H1 (cell line): ENCODE results near the gene CD59. TPM values are rescaled to one million over a fixed set of nuclear protein-coding genes. Genes with fewer than 3 reads are reported as not detected.
"Not testable (repeated sequence)": the region's sequence is repeated elsewhere in the genome, so short reads cannot be mapped to it uniquely, and the experiment has no call there.

Source experiments
- CTCF ChIA-PET: fragments of 300-600 bp; sonication (Branson Sonifier 250); formaldehyde crosslinking; loops from one replicate; lab custom pipeline; 2021; ENCODE audit not compliant: partially characterized antibody; lab: Charles Lee
- POLR2A ChIA-PET: fragments of 300-600 bp; sonication (Branson Sonifier 250); formaldehyde crosslinking; loops from one replicate; lab custom pipeline; 2021; ENCODE audit warnings: inconsistent platforms; ENCODE audit not compliant: partially characterized antibody; lab: Charles Lee
- DNase-seq, 2 experiments: peaks; one replicate each; pipeline versions ENCODE4 v3.0.0 to v3.0.0-alpha.2; 2010 to 2022; ENCODE audit warnings: low spot score in 2 of 2, low read depth in 1 of 2, mixed read lengths in 1 of 2
- FAIRE-seq: peaks from 2 replicates; lab custom pipeline; 2011; peaks lifted over from hg19 to GRCh38; lab: Jason Lieb, UNC
- H2AFZ ChIP-seq: 2 replicates; pipeline ENCODE4 v1.8.1; 2012; ENCODE audit warnings: low read length, inconsistent platforms
- H2AK5ac ChIP-seq: 2 replicates; pipeline ENCODE4 v1.6.1; 2013; ENCODE audit warnings: low read depth, low read length
- H2BK120ac ChIP-seq: replicated peaks from 2 replicates; pipeline ENCODE3; 2013; ENCODE audit warnings: low read depth, low read length, inconsistent platforms
- H2BK12ac ChIP-seq: 2 replicates; pipeline ENCODE4 v1.6.1; 2013; ENCODE audit warnings: low read depth, low read length
- H2BK15ac ChIP-seq: 2 replicates; pipeline ENCODE4 v1.6.1; 2013; ENCODE audit warnings: low read length
- H2BK20ac ChIP-seq: 2 replicates; pipeline ENCODE4 v1.6.1; 2013; ENCODE audit warnings: low read length
- H2BK5ac ChIP-seq: 2 replicates; pipeline ENCODE4 v1.6.1; 2013; ENCODE audit warnings: low read depth, low read length
- H3K14ac ChIP-seq: 2 replicates; pipeline ENCODE4 v1.6.1; 2013; ENCODE audit warnings: inconsistent platforms; ENCODE audit not compliant: insufficient read length
- H3K18ac ChIP-seq: 2 replicates; pipeline ENCODE4 v1.6.1; 2013; ENCODE audit warnings: low read length; ENCODE audit errors: extremely low read depth
- H3K23ac ChIP-seq: 2 replicates; pipeline ENCODE4 v1.6.1; 2013; ENCODE audit warnings: inconsistent platforms; ENCODE audit not compliant: insufficient read length
- H3K23me2 ChIP-seq: 2 replicates; pipeline ENCODE4 v1.6.1; 2013; ENCODE audit warnings: low read depth, low read length
- H3K27ac ChIP-seq: 2 replicates; pipeline ENCODE4 v1.6.1; 2011; ENCODE audit warnings: low read depth, low read length, inconsistent platforms
- H3K27me3 ChIP-seq, 4 experiments: replicated peaks in 1 of 4; 1 replicate in 1 of 4; 2 replicates in 3 of 4; pipeline versions ENCODE4 v1.6.1 to v1.8.1; 2011 to 2013; ENCODE audit warnings: low read length in 3 of 4, mild to moderate bottlenecking in 3 of 4, inconsistent platforms in 2 of 4, mixed read lengths in 2 of 4, moderate library complexity in 1 of 4; ENCODE audit not compliant: control insufficient read depth in 3 of 4, insufficient read depth in 3 of 4; ENCODE audit errors: extremely low read depth in 1 of 4
- H3K36me3 ChIP-seq, 4 experiments: 2 replicates each; pipeline versions ENCODE4 v1.6.1 to v1.8.1; 2011 to 2013; ENCODE audit warnings: mild to moderate bottlenecking in 4 of 4, low read length in 3 of 4, moderate library complexity in 2 of 4, control low read depth in 1 of 4, inconsistent platforms in 1 of 4; ENCODE audit not compliant: insufficient read depth in 4 of 4, control insufficient read depth in 2 of 4
- H3K4ac ChIP-seq: replicated peaks from 2 replicates; pipeline ENCODE3; 2013; ENCODE audit warnings: low read length, low read depth, mixed read lengths, inconsistent platforms; ENCODE audit not compliant: insufficient read length
- H3K4me1 ChIP-seq, 4 experiments: replicated peaks in 1 of 4; 1 replicate in 1 of 4; 2 replicates in 3 of 4; pipeline versions ENCODE4 v1.6.1 to v1.8.1; 2011 to 2013; ENCODE audit warnings: low read length in 3 of 4, inconsistent platforms in 2 of 4, mixed read lengths in 1 of 4; ENCODE audit not compliant: insufficient read depth in 4 of 4, control insufficient read depth in 3 of 4
- H3K4me2 ChIP-seq, 2 experiments: 2 replicates each; pipeline versions ENCODE4 v1.6.1 to v1.8.1; 2011 to 2013; ENCODE audit warnings: low read depth in 2 of 2, low read length in 2 of 2, control low read depth in 1 of 2, inconsistent platforms in 1 of 2, mild to moderate bottlenecking in 1 of 2; ENCODE audit not compliant: insufficient read depth in 1 of 2
- H3K4me3 ChIP-seq, 4 experiments: fragments of 200-600, 300-600 bp in 1 of 4; sonication (generic), shearing (Covaris generic), sonication (Bioruptor Twin) in 1 of 4; 2 replicates each; pipeline versions ENCODE4 v1.5.1 to v1.8.1; 2011 to 2016; ENCODE audit warnings: low read length in 4 of 4, low read depth in 3 of 4, control low read depth in 2 of 4, inconsistent platforms in 2 of 4, mild to moderate bottlenecking in 2 of 4, mixed read lengths in 1 of 4, moderate library complexity in 1 of 4; ENCODE audit not compliant: insufficient read depth in 2 of 4; ENCODE audit errors: extremely low read depth in 1 of 4
- H3K56ac ChIP-seq: replicated peaks from 2 replicates; pipeline ENCODE3; 2013; ENCODE audit warnings: low read depth, mild to moderate bottlenecking, mixed read lengths, low read length, inconsistent platforms; ENCODE audit not compliant: insufficient read length
- H3K79me1 ChIP-seq: 2 replicates; pipeline ENCODE4 v1.6.1; 2013; ENCODE audit warnings: low read depth, low read length, control low read depth
- H3K79me2 ChIP-seq, 2 experiments: 2 replicates each; pipeline versions ENCODE4 v1.6.1 to v1.8.1; 2012 to 2013; ENCODE audit warnings: low read length in 2 of 2, mild to moderate bottlenecking in 2 of 2, inconsistent platforms in 1 of 2; ENCODE audit not compliant: insufficient read depth in 2 of 2, control insufficient read depth in 1 of 2
- H3K9ac ChIP-seq, 4 experiments: replicated peaks in 1 of 4; 1 replicate in 1 of 4; 2 replicates in 3 of 4; pipeline versions ENCODE4 v1.6.1 to v1.8.1; 2011 to 2013; ENCODE audit warnings: low read depth in 3 of 4, low read length in 3 of 4, control low read depth in 2 of 4, mild to moderate bottlenecking in 2 of 4, moderate library complexity in 2 of 4, inconsistent platforms in 1 of 4; ENCODE audit errors: extremely low read depth in 1 of 4
- H3K9me3 ChIP-seq, 2 experiments: 2 replicates each; pipeline versions ENCODE4 v1.6.1 to v1.8.1; 2012 to 2013; ENCODE audit warnings: mild to moderate bottlenecking in 2 of 2, moderate library complexity in 2 of 2, control low read depth in 1 of 2, inconsistent platforms in 1 of 2, low read depth in 1 of 2, low read length in 1 of 2, mixed read lengths in 1 of 2; ENCODE audit not compliant: insufficient read depth in 2 of 2
- H4K20me1 ChIP-seq, 2 experiments: replicated peaks in 1 of 2; 2 replicates each; pipeline versions ENCODE3 to v1.8.1; 2011 to 2013; ENCODE audit warnings: inconsistent platforms in 2 of 2, low read length in 2 of 2, mild to moderate bottlenecking in 1 of 2; ENCODE audit not compliant: insufficient read depth in 2 of 2, control insufficient read depth in 1 of 2
- H4K5ac ChIP-seq: 2 replicates; pipeline ENCODE4 v1.6.1; 2013; ENCODE audit warnings: low read length, low read depth, mixed read lengths, inconsistent platforms; ENCODE audit not compliant: insufficient read length
- H4K8ac ChIP-seq: 2 replicates; pipeline ENCODE4 v1.8.0; 2013; ENCODE audit warnings: mild to moderate bottlenecking, moderate library complexity, low read length, inconsistent platforms; ENCODE audit not compliant: insufficient read depth; ENCODE audit errors: extremely low read depth
- H4K91ac ChIP-seq: replicated peaks from 2 replicates; pipeline ENCODE3; 2013; ENCODE audit warnings: low read length, mixed read lengths, inconsistent platforms; ENCODE audit not compliant: insufficient read length
- WGBS, 2 experiments: shearing (Covaris generic) in 1 of 2; methylation state at CpG; one replicate each; pipeline versions ENCODE4 v1.1.6 to v1.1.7; 2013 to 2015; ENCODE audit warnings: low lambda C conversion rate in 2 of 2, mixed read lengths in 2 of 2, inconsistent platforms in 1 of 2, low coverage in 1 of 2, missing lambda C conversion rate in 1 of 2; ENCODE audit not compliant: insufficient replicate concordance in 2 of 2, insufficient coverage in 1 of 2, insufficient read length in 1 of 2; ENCODE audit errors: extremely low coverage in 1 of 2, missing lambda C conversion rate in 1 of 2; 5-methylcytosine and 5-hydroxymethylcytosine counted together
- polyA plus RNA-seq, 7 experiments: library from polyadenylated mRNA; depleted of rRNA in 3 of 7; stranded (reverse) in 5 of 7; unstranded in 2 of 7; fragments of >200 nt in 5 of 7; fragments of 200-250 nt in 2 of 7; gene quantifications; 1 replicate in 5 of 7; 2 replicates in 1 of 7; 4 replicates in 1 of 7; pipeline versions ENCODE4 v1.2.1 to v1.2.3, GENCODE V29; 2011 to 2013; ENCODE audit warnings: missing spikeins in 2 of 7, mixed read lengths in 2 of 7
- total RNA-seq: library from RNA; stranded (reverse); fragmentation: NEBNext Ultra II Directional; extraction: Animal tissue kit (Norgen Biotek cat#: 25700); gene quantifications from 2 replicates; pipeline ENCODE4 v1.2.1, GENCODE V29; 2021

Gene CD59
- total and polyA plus RNA-seq, 2 of the 8 experiments (the other 6 are each of a cell fraction or from before 2014, with no cell fraction given): 63.1 to 90.3 TPM

DNA sequence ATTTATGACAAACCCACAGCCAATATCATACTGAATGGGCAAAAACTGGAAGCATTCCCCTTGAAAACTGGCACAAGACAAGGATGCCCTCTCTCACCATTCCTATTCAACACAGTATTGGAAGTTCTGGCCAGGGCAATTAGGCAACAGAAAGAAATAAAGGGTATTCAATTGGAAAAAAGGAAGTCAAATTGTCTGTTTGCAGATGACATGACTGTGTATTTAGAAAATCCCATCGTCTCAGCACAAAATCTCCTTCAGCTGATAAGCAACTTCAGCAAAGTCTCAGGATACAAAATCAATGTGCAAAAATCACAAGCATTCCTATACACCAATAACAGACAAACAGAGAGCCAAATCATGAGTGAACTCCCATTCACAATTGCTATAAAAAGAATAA is 8.7 kb downstream of the CD59 start:
- H3K4me1 ChIP-seq, H2BK15ac ChIP-seq, H3K18ac ChIP-seq, H3K4ac ChIP-seq, H3K56ac ChIP-seq, H2AK5ac ChIP-seq, H2BK5ac ChIP-seq, FAIRE-seq, H3K9me3 ChIP-seq, H3K27me3 ChIP-seq, H3K27ac ChIP-seq, H3K14ac ChIP-seq, H4K5ac ChIP-seq, H2BK20ac ChIP-seq, H3K4me3 ChIP-seq, POLR2A ChIA-PET, H3K4me2 ChIP-seq, H4K8ac ChIP-seq, DNase-seq, H2BK120ac ChIP-seq, H4K20me1 ChIP-seq, H4K91ac ChIP-seq, H2BK12ac ChIP-seq, H3K23ac ChIP-seq, H3K36me3 ChIP-seq, H3K79me1 ChIP-seq, H3K9ac ChIP-seq, H2AFZ ChIP-seq, H3K23me2 ChIP-seq: not testable (repeated sequence)
- 100% methylated on average over 1 of the region's 1 CpG; no CpG with 5 or more reads in 1 of the 2 experiments for WGBS, 2 experiments
- H3K79me2 ChIP-seq: peaks cover 0 to 35% of the 10 kb centered on the region in 2 experiments; a peak in 2 of 4 replicates
- CTCF ChIA-PET: interaction anchor here (1.0 to 1.1 kb wide), 2 partner anchors 9 to 12 kb away, joined by 3 to 4 read pairs; no protein-coding TSS in a partner anchor
